Measurements from ENCODE around the gene FRMD6.

Gene FRMD6

GRCh38 chr14:51628238-51628637 is 23.5 kb upstream of the FRMD6 start:
- TF ChIP-seq SIN3A (IDR thresholded peaks at IDR 0.05; ENCODE audit: borderline replicate concordance, insufficient read depth, low read length) (no peak), POLR2AphosphoS5 (IDR thresholded peaks at IDR 0.05; ENCODE audit: low read depth, low read length) (no peak), REST (IDR thresholded peaks at IDR 0.05; ENCODE audit: insufficient read depth in 1 of 2, low read depth in 2 of 2, low read length in 2 of 2) (no peak), TAF1 (IDR thresholded peaks at IDR 0.05; ENCODE audit: borderline replicate concordance, insufficient read depth, low read length) (no peak), FOXP2 (optimal IDR thresholded peaks at IDR 0.05; ENCODE audit: borderline replicate concordance, extremely low read depth, extremely low read length, insufficient read depth) (no peak)

GRCh38 chr14:51630987-51631386 is 20.7 kb upstream of the FRMD6 start:
- TF ChIP-seq POLR2AphosphoS5 (IDR thresholded peaks at IDR 0.05; ENCODE audit: low read depth, low read length) (no peak), FOXP2 (optimal IDR thresholded peaks at IDR 0.05; ENCODE audit: borderline replicate concordance, extremely low read depth, extremely low read length, insufficient read depth) (no peak), TAF1 (IDR thresholded peaks at IDR 0.05; ENCODE audit: borderline replicate concordance, insufficient read depth, low read length) (no peak), SIN3A (IDR thresholded peaks at IDR 0.05; ENCODE audit: borderline replicate concordance, insufficient read depth, low read length) (no peak), REST (IDR thresholded peaks at IDR 0.05; ENCODE audit: insufficient read depth in 1 of 2, low read depth in 2 of 2, low read length in 2 of 2) (no peak)

- TF ChIP-seq REST (IDR thresholded peaks at IDR 0.05; ENCODE audit: insufficient read depth in 1 of 2, low read depth in 2 of 2, low read length in 2 of 2) = no peak
- no peak for TF ChIP-seq TAF1 (IDR thresholded peaks at IDR 0.05; ENCODE audit: borderline replicate concordance, insufficient read depth, low read length)
- TF ChIP-seq FOXP2 (optimal IDR thresholded peaks at IDR 0.05; ENCODE audit: borderline replicate concordance, extremely low read depth, extremely low read length, insufficient read depth) = no peak
- no peak for TF ChIP-seq POLR2AphosphoS5 (IDR thresholded peaks at IDR 0.05; ENCODE audit: low read depth, low read length)
- no peak for TF ChIP-seq SIN3A (IDR thresholded peaks at IDR 0.05; ENCODE audit: borderline replicate concordance, insufficient read depth, low read length)
Observed at GRCh38 chr14:51636109-51636508, 15.6 kb upstream of the FRMD6 start.

- no peak for TF ChIP-seq POLR2AphosphoS5 (IDR thresholded peaks at IDR 0.05; ENCODE audit: low read depth, low read length)
- no peak for TF ChIP-seq REST (IDR thresholded peaks at IDR 0.05; ENCODE audit: insufficient read depth in 1 of 2, low read depth in 2 of 2, low read length in 2 of 2)
- TF ChIP-seq SIN3A (IDR thresholded peaks at IDR 0.05; ENCODE audit: borderline replicate concordance, insufficient read depth, low read length) = no peak
- TF ChIP-seq FOXP2 (optimal IDR thresholded peaks at IDR 0.05; ENCODE audit: borderline replicate concordance, extremely low read depth, extremely low read length, insufficient read depth) = no peak
Observed at GRCh38 chr14:51638071-51638944, 13.4 kb upstream of the FRMD6 start.

All from PFSK-1 (cell line).